Measurements from ENCODE around the gene SCARB1. TPM values are rescaled to one million over a fixed set of nuclear protein-coding genes. Genes with fewer than 3 reads are reported as not detected.
"Not testable (repeated sequence)": the region's sequence is repeated elsewhere in the genome, so short reads cannot be mapped to it uniquely, and the experiment has no call there.

Gene SCARB1
- total and polyA plus RNA-seq, 2 donors, result 3.2 to 16.7 TPM

DNA sequence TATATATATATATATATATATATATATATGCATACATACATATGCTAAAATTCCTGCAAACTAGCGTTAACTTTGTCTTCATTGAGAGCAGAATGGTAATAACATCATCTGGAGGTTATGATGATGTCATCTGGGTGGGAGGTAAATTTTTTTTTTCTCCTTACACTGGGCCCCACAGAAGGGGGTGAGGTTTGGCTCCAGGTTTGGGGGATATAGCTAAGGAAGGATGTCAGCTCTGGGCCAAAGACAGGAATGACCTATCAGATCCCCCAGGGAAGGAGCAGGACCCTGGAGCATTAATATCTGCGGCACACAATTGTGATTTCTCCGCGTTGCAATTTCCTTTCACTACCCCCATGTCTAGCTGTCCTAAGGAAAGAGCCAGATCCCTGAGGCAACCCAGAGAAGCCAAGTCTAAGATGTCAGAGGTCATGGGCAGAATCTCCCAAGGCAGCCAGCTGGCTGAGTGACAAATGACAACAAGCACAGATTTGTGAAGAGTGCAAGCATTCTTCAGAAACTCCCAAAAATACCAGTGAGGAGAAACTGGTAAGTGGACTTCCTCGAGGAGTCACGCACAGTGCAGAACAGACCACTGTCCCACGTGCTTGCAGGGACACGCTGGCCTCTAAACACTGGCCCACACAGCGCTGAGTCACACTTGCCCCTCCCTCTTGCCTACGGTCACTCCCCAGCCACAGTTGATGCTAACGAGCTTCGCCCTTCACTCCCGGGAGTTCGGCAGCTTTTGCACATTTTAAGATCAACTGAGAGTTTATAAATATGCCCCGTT lies 40.8 kb upstream of the SCARB1 start:
- 76% methylated on average over 15 of the region's 15 CpGs for WGBS

DNA sequence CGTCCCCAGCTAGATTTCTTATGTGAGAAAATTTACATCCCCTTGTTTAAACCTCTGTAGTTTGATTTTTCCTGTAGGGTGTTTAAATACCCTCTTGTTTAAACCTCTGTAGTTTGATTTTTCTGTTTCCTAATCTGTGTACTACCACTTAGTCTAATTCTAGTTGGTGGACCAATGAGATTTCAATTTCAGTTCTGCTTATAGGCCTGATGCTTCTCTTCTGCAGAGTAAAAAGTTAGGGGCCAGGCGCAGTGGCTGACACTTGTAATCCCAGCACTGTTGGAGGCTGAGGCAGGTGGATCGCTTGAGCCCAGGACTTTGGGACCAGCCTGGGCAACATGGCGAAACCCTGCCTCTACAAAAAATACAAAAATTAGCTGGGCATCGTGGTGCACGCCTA lies 39.3 kb upstream of the SCARB1 start:
- no peak for DNase-seq (ENCODE audit: low read depth in 6 of 9, low spot score in 9 of 9)
- Histone ChIP-seq H3K9me3 (ENCODE audit: control insufficient read depth in 2 of 2, insufficient read depth in 1 of 2, low read length in 1 of 2) (no peaks in the 10 kb centered on the region), H3K27ac (ENCODE audit: low read depth in 1 of 2, low read length in 1 of 2) (no peak overlapping the region), H3K36me3 (ENCODE audit: control insufficient read depth in 2 of 2, insufficient read depth in 2 of 2, low read length in 1 of 2) (no peaks in the 10 kb centered on the region), H3K27me3 (ENCODE audit: control insufficient read depth in 2 of 2, insufficient read depth in 1 of 2, low read length in 1 of 2) (no peaks in the 10 kb centered on the region), H3K4me1 (ENCODE audit: control insufficient read depth in 2 of 2, insufficient read depth in 2 of 2, low read length in 2 of 2) (peaks cover 5 to 12% of the 10 kb centered on the region in 2 donors), H3K4me3 (ENCODE audit: low read length in 2 of 2) (no peak overlapping the region)
- WGBS, result 97% methylated on average over 6 of the region's 6 CpGs

More for the DNA sequence above, 40.8 kb upstream of the SCARB1 start:
- Histone ChIP-seq H3K27me3 (ENCODE audit: control insufficient read depth in 2 of 2, insufficient read depth in 1 of 2, low read length in 1 of 2) (no peaks in the 10 kb centered on the region), H3K4me3 (ENCODE audit: low read length in 2 of 2) (no peak overlapping the region), H3K4me1 (ENCODE audit: control insufficient read depth in 2 of 2, insufficient read depth in 2 of 2, low read length in 2 of 2) (peaks cover 0 to 5% of the 10 kb centered on the region in 2 donors), H3K36me3 (ENCODE audit: control insufficient read depth in 2 of 2, insufficient read depth in 2 of 2, low read length in 1 of 2) (no peaks in the 10 kb centered on the region), H3K27ac (ENCODE audit: low read depth in 1 of 2, low read length in 1 of 2) (peak overlapping the region in 1 of 2 donors; percentile 26), H3K9me3 (ENCODE audit: control insufficient read depth in 2 of 2, insufficient read depth in 1 of 2, low read length in 1 of 2) (no peaks in the 10 kb centered on the region)
- DNase-seq (ENCODE audit: low read depth in 6 of 9, low spot score in 9 of 9), result no peak

DNA sequence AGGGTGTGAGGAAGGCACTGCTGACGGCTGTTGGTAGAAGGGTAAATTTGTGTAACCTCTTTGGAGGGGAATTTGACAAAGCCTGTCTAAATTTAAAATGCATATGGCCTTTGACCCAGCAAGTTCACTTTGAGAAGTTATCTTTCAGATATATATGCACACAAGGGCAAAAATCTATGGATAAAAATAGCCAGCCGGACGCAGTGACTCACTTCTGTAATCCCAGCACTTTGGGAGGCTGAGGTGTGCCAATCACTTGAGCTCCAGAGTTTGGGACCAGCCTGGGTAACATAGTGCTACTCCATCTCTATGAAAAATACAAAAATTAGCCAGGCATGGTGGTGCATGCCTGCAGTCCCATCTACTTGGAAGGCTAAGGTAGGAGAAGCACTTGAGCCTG lies 37.3 kb upstream of the SCARB1 start:
- Histone ChIP-seq H3K27me3 (ENCODE audit: control insufficient read depth in 2 of 2, insufficient read depth in 1 of 2, low read length in 1 of 2) (no peaks in the 10 kb centered on the region), H3K36me3 (ENCODE audit: control insufficient read depth in 2 of 2, insufficient read depth in 2 of 2, low read length in 1 of 2) (no peaks in the 10 kb centered on the region), H3K4me1 (ENCODE audit: control insufficient read depth in 2 of 2, insufficient read depth in 2 of 2, low read length in 2 of 2) (peaks cover 5 to 12% of the 10 kb centered on the region in 2 donors), H3K27ac (ENCODE audit: low read depth in 1 of 2, low read length in 1 of 2) (no peak overlapping the region), H3K4me3 (ENCODE audit: low read length in 2 of 2) (no peak overlapping the region), H3K9me3 (ENCODE audit: control insufficient read depth in 2 of 2, insufficient read depth in 1 of 2, low read length in 1 of 2) (no peaks in the 10 kb centered on the region)
- WGBS, result 79% methylated on average over 3 of the region's 3 CpGs
- no peak for DNase-seq (ENCODE audit: low read depth in 6 of 9, low spot score in 9 of 9)

DNA sequence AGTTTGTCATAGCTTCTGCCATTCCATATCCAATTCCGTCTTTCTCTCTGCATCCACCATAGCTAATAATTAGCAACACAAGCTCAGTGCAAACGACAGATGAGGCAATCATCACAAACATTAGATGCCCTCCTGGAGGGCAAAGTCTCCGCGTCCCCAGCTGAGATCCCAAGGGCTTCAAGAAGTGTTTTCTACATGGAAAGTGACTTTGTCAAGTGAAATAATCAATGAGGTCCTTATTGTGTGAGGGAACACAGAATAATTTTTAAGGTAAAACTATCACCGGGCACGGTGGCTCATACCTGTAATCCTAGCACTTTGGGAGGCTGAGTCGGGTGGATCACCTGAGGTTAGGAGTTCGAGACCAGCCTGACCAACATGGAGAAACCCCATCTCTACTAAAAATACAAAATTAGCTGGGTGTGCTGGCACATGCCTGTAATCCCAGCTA lies 36.7 kb upstream of the SCARB1 start:
- 97% methylated on average over 8 of the region's 8 CpGs for WGBS

DNA sequence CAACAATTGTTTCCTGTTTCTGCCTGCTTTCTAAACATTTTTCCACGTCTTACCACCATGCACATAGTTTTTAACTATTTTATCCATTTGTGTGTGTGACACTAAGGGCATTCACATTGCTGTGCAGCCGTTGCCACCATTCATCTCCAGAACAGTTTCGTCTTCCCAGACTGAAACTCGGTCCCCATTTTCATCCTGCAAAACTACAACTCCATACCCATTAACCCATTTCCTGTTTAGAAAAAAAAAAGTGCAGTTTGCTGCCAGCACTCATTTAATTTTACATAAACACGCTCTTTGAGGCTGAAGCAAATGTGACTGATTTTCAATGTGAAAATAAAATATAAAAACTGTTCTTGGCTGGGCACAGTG lies 35.2 kb upstream of the SCARB1 start:
- Histone ChIP-seq H3K4me1 (ENCODE audit: control insufficient read depth in 2 of 2, insufficient read depth in 2 of 2, low read length in 2 of 2) (peaks cover 5 to 7% of the 10 kb centered on the region in 2 donors), H3K9me3 (ENCODE audit: control insufficient read depth in 2 of 2, insufficient read depth in 1 of 2, low read length in 1 of 2) (no peaks in the 10 kb centered on the region), H3K27me3 (ENCODE audit: control insufficient read depth in 2 of 2, insufficient read depth in 1 of 2, low read length in 1 of 2) (no peaks in the 10 kb centered on the region), H3K27ac (ENCODE audit: low read depth in 1 of 2, low read length in 1 of 2) (no peak overlapping the region), H3K36me3 (ENCODE audit: control insufficient read depth in 2 of 2, insufficient read depth in 2 of 2, low read length in 1 of 2) (no peaks in the 10 kb centered on the region), H3K4me3 (ENCODE audit: low read length in 2 of 2) (no peak overlapping the region)
- DNase-seq (ENCODE audit: low read depth in 6 of 9, low spot score in 9 of 9), result no peak
- 57% methylated on average over 5 of the region's 5 CpGs for WGBS

More for the DNA sequence above, 36.7 kb upstream of the SCARB1 start:
- not testable (repeated sequence) for H3K4me3 ChIP-seq (ENCODE audit: low read length in 2 of 2); H3K27ac ChIP-seq (ENCODE audit: low read depth in 1 of 2, low read length in 1 of 2); DNase-seq (ENCODE audit: low read depth in 6 of 9, low spot score in 9 of 9); H3K36me3 ChIP-seq (ENCODE audit: control insufficient read depth in 2 of 2, insufficient read depth in 2 of 2, low read length in 1 of 2); H3K27me3 ChIP-seq (ENCODE audit: control insufficient read depth in 2 of 2, insufficient read depth in 1 of 2, low read length in 1 of 2); H3K9me3 ChIP-seq (ENCODE audit: control insufficient read depth in 2 of 2, insufficient read depth in 1 of 2, low read length in 1 of 2)
- peaks cover 5 to 12% of the 10 kb centered on the region in 2 donors for H3K4me1 ChIP-seq (ENCODE audit: control insufficient read depth in 2 of 2, insufficient read depth in 2 of 2, low read length in 2 of 2)

DNA sequence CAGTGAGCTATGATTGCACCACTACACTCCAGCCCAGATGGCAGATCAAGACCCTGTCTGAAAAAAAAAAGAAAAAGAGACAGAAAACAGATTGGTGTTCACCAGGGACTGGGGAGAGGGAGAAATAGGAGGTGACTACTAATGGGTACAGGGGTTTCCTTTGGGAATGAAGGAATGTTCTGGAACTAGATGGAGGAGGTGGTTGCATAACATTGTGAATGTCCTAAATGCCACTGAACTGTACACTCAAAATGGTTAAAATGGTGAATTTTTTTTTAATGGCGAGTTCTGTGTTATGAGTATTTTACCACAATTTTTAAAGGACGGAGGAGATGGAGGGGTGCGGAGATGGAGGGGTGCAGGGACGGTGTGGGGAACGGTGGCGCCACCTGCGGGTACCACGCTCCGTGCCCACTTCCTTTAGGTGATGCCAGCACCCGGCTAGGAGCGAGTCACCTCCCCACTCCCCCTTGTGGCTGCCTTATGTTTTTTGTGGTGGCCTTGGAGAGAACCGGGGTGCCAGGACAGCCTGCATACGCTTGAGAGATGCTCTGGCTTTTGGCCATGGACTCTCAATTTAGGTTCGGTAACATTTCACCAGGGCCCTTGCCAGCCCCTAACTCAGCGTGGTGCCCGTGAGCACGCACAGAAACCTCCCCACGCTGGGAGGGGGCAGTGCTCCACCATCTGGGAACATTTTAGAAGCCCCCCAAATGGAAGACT lies 34.7 kb upstream of the SCARB1 start:
- Histone ChIP-seq H3K27ac (ENCODE audit: low read depth in 1 of 2, low read length in 1 of 2) (no peak overlapping the region), H3K4me3 (ENCODE audit: low read length in 2 of 2) (no peak overlapping the region), H3K36me3 (ENCODE audit: control insufficient read depth in 2 of 2, insufficient read depth in 2 of 2, low read length in 1 of 2) (no peaks in the 10 kb centered on the region), H3K4me1 (ENCODE audit: control insufficient read depth in 2 of 2, insufficient read depth in 2 of 2, low read length in 2 of 2) (peaks cover 5 to 7% of the 10 kb centered on the region in 2 donors), H3K27me3 (ENCODE audit: control insufficient read depth in 2 of 2, insufficient read depth in 1 of 2, low read length in 1 of 2) (no peaks in the 10 kb centered on the region), H3K9me3 (ENCODE audit: control insufficient read depth in 2 of 2, insufficient read depth in 1 of 2, low read length in 1 of 2) (no peaks in the 10 kb centered on the region)
- WGBS, result 16% methylated on average over 18 of the region's 18 CpGs
- DNase-seq (ENCODE audit: low read depth in 6 of 9, low spot score in 9 of 9), result peak in 4 of 9 donors; percentile 58 to 83 (median 68)

DNA sequence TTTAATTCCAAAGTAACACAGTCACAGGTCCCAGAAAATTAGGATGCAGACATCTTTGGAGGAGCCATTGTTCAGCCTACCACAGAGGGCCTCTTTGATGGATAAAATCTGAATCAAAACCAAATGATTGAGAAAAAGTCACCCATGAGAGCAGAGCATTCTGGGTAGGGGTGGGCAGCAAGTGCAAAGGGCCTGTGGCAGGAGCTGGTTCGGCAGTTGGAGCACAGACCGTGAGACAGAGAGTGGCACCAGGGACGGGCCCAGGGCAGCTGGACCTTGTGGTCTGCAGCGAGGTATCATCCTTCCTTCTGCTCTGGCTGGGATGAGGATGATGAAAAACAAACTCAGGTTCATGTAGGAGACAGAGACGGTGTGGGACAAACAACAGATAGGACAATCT lies 32.8 kb upstream of the SCARB1 start:
- WGBS, result 95% methylated on average over 5 of the region's 5 CpGs
- H3K27ac ChIP-seq (ENCODE audit: low read depth in 1 of 2, low read length in 1 of 2), result no peak overlapping the region
- no peak overlapping the region for H3K4me3 ChIP-seq (ENCODE audit: low read length in 2 of 2)
- no peaks in the 10 kb centered on the region for H3K9me3 ChIP-seq (ENCODE audit: control insufficient read depth in 2 of 2, insufficient read depth in 1 of 2, low read length in 1 of 2)
- H3K4me1 ChIP-seq (ENCODE audit: control insufficient read depth in 2 of 2, insufficient read depth in 2 of 2, low read length in 2 of 2), result peaks cover 5 to 7% of the 10 kb centered on the region in 2 donors
- H3K36me3 ChIP-seq (ENCODE audit: control insufficient read depth in 2 of 2, insufficient read depth in 2 of 2, low read length in 1 of 2), result no peaks in the 10 kb centered on the region
- H3K27me3 ChIP-seq (ENCODE audit: control insufficient read depth in 2 of 2, insufficient read depth in 1 of 2, low read length in 1 of 2), result no peaks in the 10 kb centered on the region
- no peak for DNase-seq (ENCODE audit: low read depth in 6 of 9, low spot score in 9 of 9)

DNA sequence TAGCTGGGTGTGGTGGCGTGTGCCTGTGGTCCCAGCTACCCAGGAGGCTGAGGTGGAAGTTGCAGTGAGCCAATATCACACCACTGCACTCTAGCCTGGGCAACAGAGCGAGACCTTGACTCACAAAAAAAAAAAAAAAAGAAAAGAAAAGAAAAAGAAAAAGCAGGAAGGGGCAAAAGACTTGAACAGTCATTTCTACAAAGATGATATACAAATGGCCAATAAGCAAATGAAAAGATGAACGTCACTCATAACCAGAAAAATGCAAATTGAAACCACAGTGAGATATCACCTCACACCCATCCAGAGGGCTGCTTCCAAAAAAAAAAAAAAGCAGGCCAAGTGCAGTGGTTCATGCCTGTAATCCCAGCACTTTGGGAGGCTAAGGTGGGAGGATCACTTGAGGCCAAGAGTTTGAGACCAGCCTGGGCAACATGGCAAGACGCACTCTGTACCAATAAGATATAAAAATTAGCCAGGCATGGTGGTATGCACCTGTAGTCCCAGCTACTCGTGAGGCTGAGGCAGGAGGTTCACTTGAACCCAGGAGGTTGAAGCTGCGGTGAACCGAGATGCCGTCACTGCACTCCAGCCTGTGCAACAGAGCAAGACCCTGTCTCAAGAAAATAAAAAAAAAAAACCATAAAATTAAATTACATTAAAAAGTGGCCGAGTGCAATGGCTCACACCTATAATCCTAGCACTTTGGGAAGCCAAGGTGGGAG lies 30.3 kb upstream of the SCARB1 start:
- H3K27me3 ChIP-seq (ENCODE audit: control insufficient read depth in 2 of 2, insufficient read depth in 1 of 2, low read length in 1 of 2), result no peaks in the 10 kb centered on the region
- H3K36me3 ChIP-seq (ENCODE audit: control insufficient read depth in 2 of 2, insufficient read depth in 2 of 2, low read length in 1 of 2), result no peaks in the 10 kb centered on the region
- H3K27ac ChIP-seq (ENCODE audit: low read depth in 1 of 2, low read length in 1 of 2), result no peak overlapping the region
- DNase-seq (ENCODE audit: low read depth in 6 of 9, low spot score in 9 of 9), result no peak
- no peak overlapping the region for H3K4me3 ChIP-seq (ENCODE audit: low read length in 2 of 2)
- 95% methylated on average over 9 of the region's 9 CpGs for WGBS
- H3K9me3 ChIP-seq (ENCODE audit: control insufficient read depth in 2 of 2, insufficient read depth in 1 of 2, low read length in 1 of 2), result no peaks in the 10 kb centered on the region
- peaks cover 5 to 7% of the 10 kb centered on the region in 2 donors for H3K4me1 ChIP-seq (ENCODE audit: control insufficient read depth in 2 of 2, insufficient read depth in 2 of 2, low read length in 2 of 2)

DNA sequence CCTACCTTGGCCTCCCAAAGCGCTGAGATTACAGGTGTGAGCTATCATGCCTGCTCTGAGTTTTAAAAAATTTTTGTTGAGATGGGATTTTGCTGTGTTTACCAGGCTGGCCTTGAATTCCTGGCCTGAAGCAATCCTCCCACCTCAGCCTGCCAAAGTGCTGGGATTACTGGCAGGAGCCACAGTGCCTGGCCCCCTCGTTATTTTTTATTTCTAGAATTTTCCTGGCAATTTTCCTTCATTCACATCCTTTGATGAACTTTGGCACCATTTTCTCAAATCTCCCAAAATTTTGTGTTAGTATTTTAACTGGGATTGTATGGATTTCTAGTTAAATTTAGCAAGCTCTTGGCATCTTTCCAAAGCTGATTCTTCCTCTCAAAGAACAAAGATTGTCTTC lies 24.6 kb upstream of the SCARB1 start:
- DNase-seq (ENCODE audit: low read depth in 6 of 9, low spot score in 9 of 9), result no peak
- H3K9me3 ChIP-seq (ENCODE audit: control insufficient read depth in 2 of 2, insufficient read depth in 1 of 2, low read length in 1 of 2), result no peaks in the 10 kb centered on the region
- no peak overlapping the region for H3K27ac ChIP-seq (ENCODE audit: low read depth in 1 of 2, low read length in 1 of 2)
- H3K36me3 ChIP-seq (ENCODE audit: control insufficient read depth in 2 of 2, insufficient read depth in 2 of 2, low read length in 1 of 2), result no peaks in the 10 kb centered on the region
- peaks cover 4 to 20% of the 10 kb centered on the region in 2 donors for H3K4me1 ChIP-seq (ENCODE audit: control insufficient read depth in 2 of 2, insufficient read depth in 2 of 2, low read length in 2 of 2)
- 96% methylated on average over 2 of the region's 2 CpGs for WGBS
- H3K4me3 ChIP-seq (ENCODE audit: low read length in 2 of 2), result no peak overlapping the region
- no peaks in the 10 kb centered on the region for H3K27me3 ChIP-seq (ENCODE audit: control insufficient read depth in 2 of 2, insufficient read depth in 1 of 2, low read length in 1 of 2)

Measured in thymus (tissue), 11 donors.